ENCODE results near the gene SLC29A3.
"Not testable (repeated sequence)": the region's sequence is repeated elsewhere in the genome, so short reads cannot be mapped to it uniquely, and the experiment has no call there.

SLC29A3 gene

GRCh38 chr10:71294091-71294561 lies 24.9 kb upstream of the SLC29A3 start:
- no peak for TF ChIP-seq CTCF (IDR thresholded peaks at IDR 0.05; ENCODE audit: borderline replicate concordance, control extremely low read depth, extremely low read depth, insufficient read depth, missing control alignments)
- DNase-seq (ENCODE audit: low spot score), result no peak
- in situ Hi-C loops (cut with MboI; ENCODE audit: low sequenced_read_pairs, unreplicated experiment), result no loop called here

- no peak for TF ChIP-seq CTCF (IDR thresholded peaks at IDR 0.05; ENCODE audit: borderline replicate concordance, control extremely low read depth, extremely low read depth, insufficient read depth, missing control alignments)
- in situ Hi-C loops (cut with MboI; ENCODE audit: low sequenced_read_pairs, unreplicated experiment), result no loop called here
- DNase-seq (ENCODE audit: low spot score), result no peak
Observed at GRCh38 chr10:71294856-71295255, 24.2 kb upstream of the SLC29A3 start.

- DNase-seq (ENCODE audit: low spot score), result no peak
- in situ Hi-C loops (cut with MboI; ENCODE audit: low sequenced_read_pairs, unreplicated experiment), result no loop called here
- TF ChIP-seq CTCF (IDR thresholded peaks at IDR 0.05; ENCODE audit: borderline replicate concordance, control extremely low read depth, extremely low read depth, insufficient read depth, missing control alignments), result no peak
Observed at GRCh38 chr10:71295641-71296040, 23.4 kb upstream of the SLC29A3 start.

GRCh38 chr10:71296086-71296485 lies 23.0 kb upstream of the SLC29A3 start:
- no peak for TF ChIP-seq CTCF (IDR thresholded peaks at IDR 0.05; ENCODE audit: borderline replicate concordance, control extremely low read depth, extremely low read depth, insufficient read depth, missing control alignments)
- in situ Hi-C loops (cut with MboI; ENCODE audit: low sequenced_read_pairs, unreplicated experiment), result no loop called here
- DNase-seq (ENCODE audit: low spot score), result no peak

- DNase-seq (ENCODE audit: low spot score); in situ Hi-C loops (cut with MboI; ENCODE audit: low sequenced_read_pairs, unreplicated experiment): not testable (repeated sequence)
Observed at GRCh38 chr10:71296811-71297210, 22.2 kb upstream of the SLC29A3 start.

- TF ChIP-seq CTCF (IDR thresholded peaks at IDR 0.05; ENCODE audit: borderline replicate concordance, control extremely low read depth, extremely low read depth, insufficient read depth, missing control alignments), result no peak
- in situ Hi-C loops (cut with MboI; ENCODE audit: low sequenced_read_pairs, unreplicated experiment), result no loop called here
- no peak for DNase-seq (ENCODE audit: low spot score)
Observed at GRCh38 chr10:71297343-71297742, 21.7 kb upstream of the SLC29A3 start.

- TF ChIP-seq CTCF (IDR thresholded peaks at IDR 0.05; ENCODE audit: borderline replicate concordance, control extremely low read depth, extremely low read depth, insufficient read depth, missing control alignments), result no peak
- in situ Hi-C loops (cut with MboI; ENCODE audit: low sequenced_read_pairs, unreplicated experiment), result no loop called here
- no peak for DNase-seq (ENCODE audit: low spot score)
Observed at GRCh38 chr10:71299071-71299785, 19.8 kb upstream of the SLC29A3 start.

All from GM13976 (cell line).